Stimulated activated CD4-positive, alpha-beta T cell treated with anti-CD3 and anti-CD28 coated beads, Interleukin-2, amount 100 ng/mL, for 4 hours (primary cell): Measurements from ENCODE around the gene MCRIP2.

ENCODE experiments used
- DNase-seq: peaks from one replicate; pipeline ENCODE4 v3.0.0-alpha.2; 2020; ENCODE audit warnings: low read depth

MCRIP2 gene

GRCh38 chr16:616733-617586 is 24.7 kb upstream of the MCRIP2 start:
- DNase-seq, result no peak

GRCh38 chr16:617855-618254 is 23.8 kb upstream of the MCRIP2 start:
- DNase-seq, result no peak

- DNase-seq, result no peak
Measured at GRCh38 chr16:619476-620100, 22.0 kb upstream of the MCRIP2 start.

- DNase-seq, result no peak
Measured at GRCh38 chr16:620700-621525, 20.7 kb upstream of the MCRIP2 start.

GRCh38 chr16:621526-622105 is 20.0 kb upstream of the MCRIP2 start:
- DNase-seq, result no peak

GRCh38 chr16:622920-623280 is 18.7 kb upstream of the MCRIP2 start:
- DNase-seq, result no peak

- DNase-seq, result no peak
Measured at GRCh38 chr16:624526-625070, 17.0 kb upstream of the MCRIP2 start.

- DNase-seq, result no peak
Measured at GRCh38 chr16:625117-625976, 16.3 kb upstream of the MCRIP2 start.

GRCh38 chr16:625977-626765 is 15.5 kb upstream of the MCRIP2 start:
- DNase-seq, result no peak

GRCh38 chr16:626787-627453 is 14.7 kb upstream of the MCRIP2 start:
- DNase-seq, result no peak

- DNase-seq, result no peak
Measured at GRCh38 chr16:627454-628239, 14.0 kb upstream of the MCRIP2 start.

- DNase-seq, result no peak
Measured at GRCh38 chr16:628321-629061, 13.1 kb upstream of the MCRIP2 start.

GRCh38 chr16:629185-629832 is 12.3 kb upstream of the MCRIP2 start:
- no peak for DNase-seq

GRCh38 chr16:629833-630248 is 11.8 kb upstream of the MCRIP2 start:
- DNase-seq, result no peak

GRCh38 chr16:630249-630814 is 11.3 kb upstream of the MCRIP2 start:
- DNase-seq, result no peak

GRCh38 chr16:630815-631405 is 10.7 kb upstream of the MCRIP2 start, which contains the start of gene WFIKKN1:
Gene WFIKKN1, plus strand, starts transcription at chr16:630985. Its CDS starts 269 bp downstream, at chr16:631254.
- no peak for DNase-seq
